GM18951 (cell line): ENCODE data around the gene SPAG16.

Source experiments
- POLR2A ChIP-seq: IDR thresholded peaks from 4 replicates; pipeline ENCODE4 v1.6.1; 2011; ENCODE audit warnings: mild to moderate bottlenecking; ENCODE audit not compliant: insufficient read length, insufficient read depth; ENCODE audit errors: extremely low read depth
- in situ Hi-C: fragments of 300-500 bp; cut with MboI; formaldehyde crosslinking; loops from one replicate; pipeline ENCODE4 v1.12.0; 2022; ENCODE audit warnings: low sequenced_read_pairs, mixed read lengths, inconsistent platforms; ENCODE audit not compliant: unreplicated experiment

The SPAG16 gene

GRCh38 chr2:214215107-214215506 lies 930.8 kb downstream of the SPAG16 start:
- in situ Hi-C loops, result no loop called here

GRCh38 chr2:214217136-214217535 lies 932.9 kb downstream of the SPAG16 start:
- in situ Hi-C loops, result no loop called here
- TF ChIP-seq POLR2A, result no peak

More at GRCh38 chr2:214215107-214215506, 930.8 kb downstream of the SPAG16 start:
- no peak for TF ChIP-seq POLR2A

DNA sequence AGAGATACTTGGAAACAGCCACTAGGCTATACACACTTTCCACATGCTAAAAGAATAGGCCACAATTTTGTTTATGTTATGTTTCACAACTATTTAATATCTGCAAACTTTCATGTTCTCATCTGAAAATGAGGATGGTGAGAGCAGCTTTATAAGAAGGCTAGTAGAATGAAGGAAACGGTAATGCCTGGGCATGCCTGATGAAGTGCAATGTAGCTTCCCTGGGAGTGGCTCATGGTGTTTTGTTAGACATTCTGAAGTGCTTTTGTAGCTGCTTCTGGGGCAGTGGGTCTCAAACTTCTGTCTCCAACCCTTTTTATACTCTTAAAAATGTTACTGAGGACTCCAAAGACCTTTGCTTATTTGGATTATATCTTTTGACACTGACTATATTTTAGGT lies 933.3 kb downstream of the SPAG16 start:
- TF ChIP-seq POLR2A, result no peak
- in situ Hi-C loops, result no loop called here

GRCh38 chr2:214220251-214220650 lies 936.0 kb downstream of the SPAG16 start:
- no peak for TF ChIP-seq POLR2A
- in situ Hi-C loops, result no loop called here

DNA sequence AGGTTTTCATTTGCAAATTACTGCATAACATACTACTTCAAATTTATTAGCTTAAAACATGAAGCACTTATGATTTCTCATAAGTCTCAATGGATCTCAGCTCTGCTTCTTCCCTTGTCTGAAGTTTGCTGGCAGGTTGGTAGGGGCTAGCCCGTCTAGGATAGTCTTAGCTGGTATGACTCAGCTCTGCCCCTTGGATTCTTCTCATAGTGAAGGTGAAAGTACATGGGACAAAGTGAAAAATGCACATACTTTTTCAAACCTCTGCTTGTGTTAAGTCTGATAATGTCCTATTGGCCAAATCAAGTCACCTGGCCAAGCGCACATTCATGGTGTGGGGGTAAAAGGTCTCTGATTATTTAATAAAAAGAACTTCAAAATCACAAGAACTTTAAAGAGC lies 941.8 kb downstream of the SPAG16 start:
- TF ChIP-seq POLR2A, result no peak
- in situ Hi-C loops, result no loop called here

DNA sequence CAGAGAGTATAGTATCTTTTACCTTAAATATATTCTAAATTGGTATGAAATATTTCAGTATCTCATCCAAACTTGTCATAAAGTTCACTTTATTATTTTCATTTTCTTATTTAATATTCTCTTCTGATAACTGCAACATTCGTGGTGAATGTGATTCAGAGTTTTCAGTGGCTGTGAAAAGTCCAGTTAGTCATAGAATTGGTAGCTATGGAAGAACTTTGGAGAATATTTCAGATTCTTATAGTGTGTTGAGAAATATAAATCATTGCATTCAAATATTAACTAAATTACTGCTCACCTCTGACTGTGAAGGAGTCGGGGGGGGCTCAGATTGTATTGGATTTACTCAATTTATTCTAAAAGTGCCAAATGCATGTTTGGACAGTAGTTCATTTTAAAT lies 948.0 kb downstream of the SPAG16 start:
- in situ Hi-C loops, result no loop called here

DNA sequence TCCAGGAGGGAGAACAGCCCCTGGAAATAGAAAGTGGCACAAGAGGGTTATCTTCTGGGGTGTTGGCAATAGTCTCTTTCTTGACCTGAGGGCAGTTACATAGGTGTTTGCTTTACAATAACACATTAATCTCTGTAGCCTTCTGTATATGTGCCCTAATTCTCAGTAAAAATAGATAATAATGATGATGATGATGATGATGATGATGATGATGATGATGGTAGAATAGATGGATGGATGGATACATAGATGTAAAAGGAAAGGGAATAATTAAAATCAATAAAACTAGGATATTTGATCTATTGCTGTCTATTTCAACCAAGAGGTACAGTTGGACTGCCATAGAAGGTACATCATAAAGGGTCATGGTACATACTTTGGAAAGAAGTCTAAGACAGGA lies 948.9 kb downstream of the SPAG16 start:
- TF ChIP-seq POLR2A, result no peak
- in situ Hi-C loops, result no loop called here

More for the DNA sequence above, 948.0 kb downstream of the SPAG16 start:
- no peak for TF ChIP-seq POLR2A

GRCh38 chr2:214242797-214243196 lies 958.5 kb downstream of the SPAG16 start:
- TF ChIP-seq POLR2A, result no peak
- in situ Hi-C loops, result no loop called here

DNA sequence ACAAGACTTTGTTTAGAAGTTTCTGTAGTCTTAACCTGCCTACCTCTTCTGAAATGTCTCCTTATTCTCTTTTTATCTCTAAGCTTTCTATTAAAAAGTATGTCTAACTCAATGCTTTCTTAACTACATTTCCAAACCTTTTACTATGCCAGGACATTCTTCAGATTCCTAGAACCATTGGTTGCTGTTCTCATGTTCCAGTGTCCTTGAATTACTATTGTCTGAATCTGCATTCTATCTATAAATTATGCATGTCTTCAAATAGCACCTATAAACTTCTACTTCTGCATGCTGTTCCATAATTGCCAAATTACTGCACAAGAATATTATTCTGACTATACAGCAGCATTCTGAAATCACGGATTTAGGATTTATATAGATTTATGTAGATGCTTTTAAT lies 960.6 kb downstream of the SPAG16 start:
- in situ Hi-C loops, result no loop called here
- no peak for TF ChIP-seq POLR2A

DNA sequence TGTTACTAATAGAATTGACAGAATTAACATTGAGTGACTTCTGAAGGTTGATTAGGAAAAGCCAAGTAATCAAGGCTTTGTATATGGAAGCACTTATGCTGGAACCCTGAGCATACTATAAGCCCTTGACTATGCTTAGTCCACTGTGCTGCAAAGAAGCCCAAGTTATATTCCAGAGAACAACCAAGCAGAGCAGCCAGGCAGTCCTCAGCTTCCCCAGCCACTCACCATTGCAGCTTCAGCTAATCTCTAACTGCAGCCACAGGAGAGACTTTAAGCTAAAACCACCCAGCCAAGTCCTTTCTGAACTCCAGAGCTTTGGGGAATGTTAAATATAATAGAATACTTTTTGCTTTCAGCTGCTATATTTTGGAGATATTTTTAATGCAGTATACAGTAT lies 962.2 kb downstream of the SPAG16 start:
- TF ChIP-seq POLR2A, result no peak
- in situ Hi-C loops, result no loop called here

DNA sequence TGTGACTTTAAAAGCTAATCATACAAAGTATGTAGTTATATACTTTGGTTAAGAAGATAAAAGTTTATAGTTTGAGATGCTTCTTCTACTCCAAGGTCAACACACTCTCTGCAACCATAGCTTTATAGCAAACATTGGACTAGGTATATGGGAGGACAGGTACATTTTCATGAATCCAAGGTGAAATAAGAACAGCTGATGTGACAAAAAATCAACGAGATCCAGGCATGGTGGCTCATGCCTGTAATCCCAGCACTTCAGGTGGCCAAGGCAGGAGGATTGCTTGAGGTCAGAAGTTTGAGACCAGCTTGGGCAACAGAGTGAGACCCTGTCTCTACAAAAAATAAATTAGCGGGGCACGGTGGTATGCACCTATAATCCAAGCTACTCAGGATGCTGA lies 963.3 kb downstream of the SPAG16 start:
- in situ Hi-C loops, result no loop called here
- no peak for TF ChIP-seq POLR2A

DNA sequence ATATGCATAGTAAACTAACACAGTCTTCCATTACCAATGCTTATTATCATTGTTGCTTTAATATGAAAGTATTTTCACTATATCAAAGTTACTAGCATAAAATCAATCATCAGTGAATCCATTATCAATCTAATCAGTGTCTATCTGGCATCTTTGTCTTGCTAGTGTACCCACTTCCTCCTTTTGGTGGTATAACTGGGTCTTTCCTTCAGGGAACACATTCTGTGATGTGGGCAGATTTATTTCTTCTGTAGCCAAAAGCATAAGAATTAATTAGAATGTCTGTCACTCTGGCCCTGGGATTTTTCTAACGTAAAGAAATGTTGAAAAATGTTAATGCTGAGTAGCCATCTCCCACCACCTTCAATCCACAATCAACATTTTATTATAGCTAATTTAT lies 970.8 kb downstream of the SPAG16 start:
- TF ChIP-seq POLR2A, result no peak
- in situ Hi-C loops, result no loop called here

- TF ChIP-seq POLR2A, result no peak
- in situ Hi-C loops, result no loop called here
Measured at GRCh38 chr2:214261683-214262082, 977.4 kb downstream of the SPAG16 start.

DNA sequence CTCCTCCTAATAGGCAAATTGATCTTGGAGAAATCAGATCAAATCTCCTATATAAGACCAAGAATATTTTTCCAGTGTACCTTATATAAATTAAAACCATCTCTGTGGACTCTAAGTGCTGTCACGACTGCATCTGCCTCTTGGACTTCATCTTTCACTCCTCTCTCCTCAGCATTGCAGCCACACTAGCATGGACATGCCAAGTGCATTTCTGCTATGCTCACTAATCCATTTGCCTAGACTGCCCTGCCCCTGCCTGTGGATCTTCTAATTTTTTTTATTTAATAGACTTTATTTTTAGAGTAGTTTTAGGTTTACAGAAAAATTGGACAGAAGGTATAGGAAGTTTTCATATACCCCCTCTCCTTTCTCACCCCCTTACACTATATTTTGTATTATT lies 979.9 kb downstream of the SPAG16 start:
- in situ Hi-C loops, result no loop called here

GRCh38 chr2:214265991-214266489 lies 981.8 kb downstream of the SPAG16 start:
- in situ Hi-C loops, result no loop called here
- no peak for TF ChIP-seq POLR2A

More for the DNA sequence above, 979.9 kb downstream of the SPAG16 start:
- no peak for TF ChIP-seq POLR2A
